ENCODE results near the gene LMF1.
"Not testable (repeated sequence)": the region's sequence is repeated elsewhere in the genome, so short reads cannot be mapped to it uniquely, and the experiment has no call there.

LMF1 gene

GRCh38 chr16:892536-893255 is 78.1 kb downstream of the LMF1 start:
- Histone ChIP-seq H3K9me3 (ENCODE audit: control insufficient read depth, low read length) (no peaks in the 10 kb centered on the region), H3K4me1 (ENCODE audit: control insufficient read depth, insufficient read depth, low read length, poor library complexity, severe bottlenecking) (no peaks in the 10 kb centered on the region), H3K4me3 (ENCODE audit: insufficient read depth, low read depth, low read length, poor library complexity, severe bottlenecking) (no peak overlapping the region), H3K27ac (ENCODE audit: insufficient read depth, low read length, poor library complexity, severe bottlenecking) (no peak overlapping the region), H3K27me3 (replicated peaks; ENCODE audit: control insufficient read depth, insufficient read depth, low read length, poor library complexity, severe bottlenecking) (no peaks in the 10 kb centered on the region), H3K36me3 (ENCODE audit: control insufficient read depth, insufficient read depth, low read length) (peaks cover 16% of the 10 kb centered on the region)
- no peak for DNase-seq

GRCh38 chr16:892006-892405 is 78.8 kb downstream of the LMF1 start:
- Histone ChIP-seq H3K27ac (ENCODE audit: insufficient read depth, low read length, poor library complexity, severe bottlenecking) (no peak overlapping the region), H3K4me3 (ENCODE audit: insufficient read depth, low read depth, low read length, poor library complexity, severe bottlenecking) (no peak overlapping the region), H3K36me3 (ENCODE audit: control insufficient read depth, insufficient read depth, low read length) (peaks cover 16% of the 10 kb centered on the region), H3K4me1 (ENCODE audit: control insufficient read depth, insufficient read depth, low read length, poor library complexity, severe bottlenecking) (no peaks in the 10 kb centered on the region), H3K9me3 (ENCODE audit: control insufficient read depth, low read length) (no peaks in the 10 kb centered on the region), H3K27me3 (replicated peaks; ENCODE audit: control insufficient read depth, insufficient read depth, low read length, poor library complexity, severe bottlenecking) (no peaks in the 10 kb centered on the region)
- DNase-seq = no peak

- H3K27me3 ChIP-seq (replicated peaks; ENCODE audit: control insufficient read depth, insufficient read depth, low read length, poor library complexity, severe bottlenecking) = no peaks in the 10 kb centered on the region
- DNase-seq = no peak
- no peak overlapping the region for H3K4me3 ChIP-seq (ENCODE audit: insufficient read depth, low read depth, low read length, poor library complexity, severe bottlenecking)
- peaks cover 16% of the 10 kb centered on the region for H3K36me3 ChIP-seq (ENCODE audit: control insufficient read depth, insufficient read depth, low read length)
- H3K4me1 ChIP-seq (ENCODE audit: control insufficient read depth, insufficient read depth, low read length, poor library complexity, severe bottlenecking) = no peaks in the 10 kb centered on the region
- no peak overlapping the region for H3K27ac ChIP-seq (ENCODE audit: insufficient read depth, low read length, poor library complexity, severe bottlenecking)
- no peaks in the 10 kb centered on the region for H3K9me3 ChIP-seq (ENCODE audit: control insufficient read depth, low read length)
These were observed 79.4 kb downstream of the LMF1 start for GRCh38 chr16:891353-891740.

- H3K4me1 ChIP-seq (ENCODE audit: control insufficient read depth, insufficient read depth, low read length, poor library complexity, severe bottlenecking) = no peaks in the 10 kb centered on the region
- H3K36me3 ChIP-seq (ENCODE audit: control insufficient read depth, insufficient read depth, low read length) = peaks cover 16% of the 10 kb centered on the region
- H3K9me3 ChIP-seq (ENCODE audit: control insufficient read depth, low read length) = no peaks in the 10 kb centered on the region
- no peak overlapping the region for H3K4me3 ChIP-seq (ENCODE audit: insufficient read depth, low read depth, low read length, poor library complexity, severe bottlenecking)
- no peak for DNase-seq
- H3K27me3 ChIP-seq (replicated peaks; ENCODE audit: control insufficient read depth, insufficient read depth, low read length, poor library complexity, severe bottlenecking) = no peaks in the 10 kb centered on the region
- no peak overlapping the region for H3K27ac ChIP-seq (ENCODE audit: insufficient read depth, low read length, poor library complexity, severe bottlenecking)
These were observed 80.0 kb downstream of the LMF1 start for GRCh38 chr16:890716-891352.

GRCh38 chr16:890217-890616 is 80.6 kb downstream of the LMF1 start:
- no peaks in the 10 kb centered on the region for H3K9me3 ChIP-seq (ENCODE audit: control insufficient read depth, low read length)
- H3K4me3 ChIP-seq (ENCODE audit: insufficient read depth, low read depth, low read length, poor library complexity, severe bottlenecking) = no peak overlapping the region
- DNase-seq = no peak
- H3K27me3 ChIP-seq (replicated peaks; ENCODE audit: control insufficient read depth, insufficient read depth, low read length, poor library complexity, severe bottlenecking) = no peaks in the 10 kb centered on the region
- no peaks in the 10 kb centered on the region for H3K4me1 ChIP-seq (ENCODE audit: control insufficient read depth, insufficient read depth, low read length, poor library complexity, severe bottlenecking)
- no peak overlapping the region for H3K27ac ChIP-seq (ENCODE audit: insufficient read depth, low read length, poor library complexity, severe bottlenecking)
- H3K36me3 ChIP-seq (ENCODE audit: control insufficient read depth, insufficient read depth, low read length) = peaks cover 16% of the 10 kb centered on the region

- no peak overlapping the region for H3K27ac ChIP-seq (ENCODE audit: insufficient read depth, low read length, poor library complexity, severe bottlenecking)
- peaks cover 16% of the 10 kb centered on the region for H3K36me3 ChIP-seq (ENCODE audit: control insufficient read depth, insufficient read depth, low read length)
- no peak overlapping the region for H3K4me3 ChIP-seq (ENCODE audit: insufficient read depth, low read depth, low read length, poor library complexity, severe bottlenecking)
- no peak for DNase-seq
- no peaks in the 10 kb centered on the region for H3K4me1 ChIP-seq (ENCODE audit: control insufficient read depth, insufficient read depth, low read length, poor library complexity, severe bottlenecking)
- H3K27me3 ChIP-seq (replicated peaks; ENCODE audit: control insufficient read depth, insufficient read depth, low read length, poor library complexity, severe bottlenecking) = no peaks in the 10 kb centered on the region
- peaks cover 6% of the 10 kb centered on the region for H3K9me3 ChIP-seq (ENCODE audit: control insufficient read depth, low read length)
These were observed 81.2 kb downstream of the LMF1 start for GRCh38 chr16:889586-889985.

GRCh38 chr16:888901-889570 is 81.7 kb downstream of the LMF1 start:
- Histone ChIP-seq H3K9me3 (ENCODE audit: control insufficient read depth, low read length) (peaks cover 7% of the 10 kb centered on the region), H3K4me3 (ENCODE audit: insufficient read depth, low read depth, low read length, poor library complexity, severe bottlenecking) (no peak overlapping the region)

GRCh38 chr16:888456-888855 is 82.3 kb downstream of the LMF1 start:
- not testable (repeated sequence) for H3K9me3 ChIP-seq (ENCODE audit: control insufficient read depth, low read length); H3K27me3 ChIP-seq (replicated peaks; ENCODE audit: control insufficient read depth, insufficient read depth, low read length, poor library complexity, severe bottlenecking); DNase-seq; H3K4me1 ChIP-seq (ENCODE audit: control insufficient read depth, insufficient read depth, low read length, poor library complexity, severe bottlenecking); H3K27ac ChIP-seq (ENCODE audit: insufficient read depth, low read length, poor library complexity, severe bottlenecking); H3K4me3 ChIP-seq (ENCODE audit: insufficient read depth, low read depth, low read length, poor library complexity, severe bottlenecking)
- peaks cover 16% of the 10 kb centered on the region for H3K36me3 ChIP-seq (ENCODE audit: control insufficient read depth, insufficient read depth, low read length)

More at GRCh38 chr16:888901-889570, 81.7 kb downstream of the LMF1 start:
- Histone ChIP-seq H3K4me1 (ENCODE audit: control insufficient read depth, insufficient read depth, low read length, poor library complexity, severe bottlenecking) (no peaks in the 10 kb centered on the region), H3K27ac (ENCODE audit: insufficient read depth, low read length, poor library complexity, severe bottlenecking) (no peak overlapping the region), H3K27me3 (replicated peaks; ENCODE audit: control insufficient read depth, insufficient read depth, low read length, poor library complexity, severe bottlenecking) (no peaks in the 10 kb centered on the region), H3K36me3 (ENCODE audit: control insufficient read depth, insufficient read depth, low read length) (peaks cover 16% of the 10 kb centered on the region)
- no peak for DNase-seq

GRCh38 chr16:887846-888245 is 82.9 kb downstream of the LMF1 start:
- H3K4me1 ChIP-seq (ENCODE audit: control insufficient read depth, insufficient read depth, low read length, poor library complexity, severe bottlenecking) = no peaks in the 10 kb centered on the region
- no peaks in the 10 kb centered on the region for H3K27me3 ChIP-seq (replicated peaks; ENCODE audit: control insufficient read depth, insufficient read depth, low read length, poor library complexity, severe bottlenecking)
- no peak overlapping the region for H3K27ac ChIP-seq (ENCODE audit: insufficient read depth, low read length, poor library complexity, severe bottlenecking)
- H3K9me3 ChIP-seq (ENCODE audit: control insufficient read depth, low read length) = peaks cover 7% of the 10 kb centered on the region
- peaks cover 16% of the 10 kb centered on the region for H3K36me3 ChIP-seq (ENCODE audit: control insufficient read depth, insufficient read depth, low read length)
- H3K4me3 ChIP-seq (ENCODE audit: insufficient read depth, low read depth, low read length, poor library complexity, severe bottlenecking) = no peak overlapping the region
- DNase-seq = no peak
